ENCODE measurements around the gene AUTS2. TPM values are rescaled to one million over a fixed set of nuclear protein-coding genes. Genes with fewer than 3 reads are reported as not detected.

Gene AUTS2
- total RNA-seq, 1 experiment from 2014 or later: 256 TPM

GRCh38 chr7:70788276-70788675, 1190.0 kb downstream of the AUTS2 start:
- H2BK20ac ChIP-seq (ENCODE audit: low read depth, low read length, poor library complexity, severe bottlenecking): no peak overlapping the region
- no peak overlapping the region for H3K14ac ChIP-seq (ENCODE audit: insufficient read depth, low read length)
- no peak overlapping the region for H2AK5ac ChIP-seq (ENCODE audit: insufficient read length, low read length)
- no peak for DNase-seq
- no peak overlapping the region for H4K5ac ChIP-seq (ENCODE audit: insufficient read length, low read depth, low read length)
- H4K20me1 ChIP-seq (ENCODE audit: control insufficient read depth, insufficient read depth, insufficient read length): no peaks in the 10 kb centered on the region
- no peak overlapping the region for H2BK15ac ChIP-seq (ENCODE audit: low read depth, low read length)
- H4K8ac ChIP-seq (replicated peaks; ENCODE audit: insufficient read length, low read depth, low read length): no peak overlapping the region
- Mint-ChIP-seq H3K9me3 (no peaks in the 10 kb centered on the region), H3K4me3 (no peak overlapping the region), H3K27me3 (ENCODE audit: low read depth) (peaks cover 2% of the 10 kb centered on the region; the same call in 1 of the 2 replicates), H3K27ac (no peak overlapping the region), H3K4me1 (peaks cover under 1 to 2% of the 10 kb centered on the region in 2 experiments; a peak in 1 of 4 replicates), H3K36me3 (ENCODE audit: insufficient read depth in 1 of 3, low read depth in 3 of 3) (peaks cover 67 to 99% (median 97%) of the 10 kb centered on the region in 3 experiments)
- no peak overlapping the region for H3K4me2 ChIP-seq (ENCODE audit: insufficient read depth, insufficient read length, low read length)
- no peak overlapping the region for H3K23ac ChIP-seq (ENCODE audit: insufficient read length, low read depth, low read length)
- H3K27me3 ChIP-seq (ENCODE audit: insufficient read depth, low read length): no peaks in the 10 kb centered on the region
- H3K79me2 ChIP-seq (ENCODE audit: insufficient read depth, low read length): no peaks in the 10 kb centered on the region
- TF ChIP-seq CTCF (conservative IDR thresholded peaks at IDR 0.05): no peak; the same call in 1 of the 3 replicates
- H3K79me1 ChIP-seq (ENCODE audit: insufficient read depth, low read depth, low read length, poor library complexity, severe bottlenecking): no peaks in the 10 kb centered on the region
- no peaks in the 10 kb centered on the region for H3K4me1 ChIP-seq (ENCODE audit: insufficient read depth, low read length)
- H3K27ac ChIP-seq (ENCODE audit: insufficient read length, low read depth, low read length): no peak overlapping the region
- no peak overlapping the region for H2BK12ac ChIP-seq (ENCODE audit: insufficient read length, low read depth, low read length)
- H3K18ac ChIP-seq (ENCODE audit: insufficient read length, low read depth, low read length): no peak overlapping the region
- no peak overlapping the region for H2BK5ac ChIP-seq (ENCODE audit: insufficient read length, low read length)
- H3K23me2 ChIP-seq (ENCODE audit: insufficient read length, low read depth, low read length, poor library complexity, severe bottlenecking): no peaks in the 10 kb centered on the region
- no peak overlapping the region for H3K56ac ChIP-seq (ENCODE audit: insufficient read length, low read depth, low read length)
- H3K9ac ChIP-seq (ENCODE audit: extremely low read depth, insufficient read length, low read length): no peak overlapping the region
- no peak overlapping the region for H2BK120ac ChIP-seq (ENCODE audit: low read depth, low read length, poor library complexity, severe bottlenecking)
- H3K4ac ChIP-seq (ENCODE audit: low read depth, low read length): no peak overlapping the region
- H2AFZ ChIP-seq (ENCODE audit: low read length): no peak overlapping the region
- WGBS (ENCODE audit: extremely low coverage, insufficient read length, low lambda C conversion rate): no CpG with 5 or more reads among the region's 7 CpGs
- no peak overlapping the region for H3T11ph ChIP-seq (ENCODE audit: low read length)
- H4K91ac ChIP-seq (ENCODE audit: insufficient read length, low read depth, low read length): no peak overlapping the region
- no peaks in the 10 kb centered on the region for H3K9me3 ChIP-seq (ENCODE audit: control insufficient read depth, low read depth, low read length)

Measured in H9 (cell line).